HG03565 (cell line): ENCODE measurements around the gene ASPSCR1.

ENCODE experiments used
- ATAC-seq: cut with Tn5 transposase; IDR thresholded peaks from one replicate; pipeline ENCODE4 v1.9.1; 2021; ENCODE audit warnings: mild to moderate bottlenecking, moderate library complexity; ENCODE audit not compliant: unreplicated experiment

ASPSCR1 gene

GRCh38 chr17:81958633-81959342 lies 18.6 kb upstream of the ASPSCR1 start:
- no peak for ATAC-seq

- no peak for ATAC-seq
Observed at GRCh38 chr17:81959362-81960129, 17.9 kb upstream of the ASPSCR1 start.

GRCh38 chr17:81960130-81960958 lies 17.1 kb upstream of the ASPSCR1 start:
- no peak for ATAC-seq

- no peak for ATAC-seq
Observed at GRCh38 chr17:81961087-81961511, 16.3 kb upstream of the ASPSCR1 start, which contains the start of gene NOTUM. Gene NOTUM (minus strand): TSS chr17:81961187. CDS start chr17:81960909, 278 bp downstream.

- ATAC-seq: no peak
Observed at GRCh38 chr17:81961521-81962498, 15.6 kb upstream of the ASPSCR1 start.

GRCh38 chr17:81962499-81963441 lies 14.7 kb upstream of the ASPSCR1 start:
- ATAC-seq: no peak

GRCh38 chr17:81964081-81964849 lies 13.2 kb upstream of the ASPSCR1 start:
- no peak for ATAC-seq

- no peak for ATAC-seq
Observed at GRCh38 chr17:81966343-81967243, 10.8 kb upstream of the ASPSCR1 start.

- ATAC-seq: no peak
Observed at GRCh38 chr17:81967244-81967532, 10.2 kb upstream of the ASPSCR1 start.

- peak; percentile 41 for ATAC-seq
Observed at GRCh38 chr17:81967533-81968395, 9.7 kb upstream of the ASPSCR1 start.

- no peak for ATAC-seq
Observed at GRCh38 chr17:81968396-81968745, 9.1 kb upstream of the ASPSCR1 start.

GRCh38 chr17:81968850-81969812 lies 8.3 kb upstream of the ASPSCR1 start:
- no peak for ATAC-seq

GRCh38 chr17:81973432-81973831 lies 4.0 kb upstream of the ASPSCR1 start:
- no peak for ATAC-seq

- no peak for ATAC-seq
Observed at GRCh38 chr17:81976332-81977210, 858 bp upstream of the ASPSCR1 start.
